GM06990 (cell line): ENCODE results near the gene SCN3A.

ENCODE experiments used
- DNase-seq: peaks from one replicate; pipeline ENCODE4 v3.0.0-alpha.2; 2011; ENCODE audit not compliant: insufficient read length; ENCODE audit errors: extremely low read depth
- H3K27me3 ChIP-seq: replicated peaks from 2 replicates; pipeline ENCODE4 v1.6.0; 2011; ENCODE audit warnings: low read length; ENCODE audit not compliant: control insufficient read depth, insufficient read depth
- H3K36me3 ChIP-seq: 2 replicates; pipeline ENCODE4 v1.5.1; 2011; ENCODE audit warnings: low read length; ENCODE audit not compliant: control insufficient read depth, insufficient read depth
- H3K4me3 ChIP-seq: replicated peaks from 2 replicates; pipeline ENCODE4 v1.5.1; 2011; ENCODE audit warnings: low read depth, mild to moderate bottlenecking, control low read depth, low read length
- TF ChIP-seq, protein P1 (sequence below): IDR thresholded peaks from 2 replicates; pipeline ENCODE4 v1.5.1; 2011; ENCODE audit warnings: low read length, control low read depth, mild to moderate bottlenecking, inconsistent platforms; ENCODE audit not compliant: insufficient read depth, poor library complexity, severe bottlenecking

The SCN3A gene

DNA sequence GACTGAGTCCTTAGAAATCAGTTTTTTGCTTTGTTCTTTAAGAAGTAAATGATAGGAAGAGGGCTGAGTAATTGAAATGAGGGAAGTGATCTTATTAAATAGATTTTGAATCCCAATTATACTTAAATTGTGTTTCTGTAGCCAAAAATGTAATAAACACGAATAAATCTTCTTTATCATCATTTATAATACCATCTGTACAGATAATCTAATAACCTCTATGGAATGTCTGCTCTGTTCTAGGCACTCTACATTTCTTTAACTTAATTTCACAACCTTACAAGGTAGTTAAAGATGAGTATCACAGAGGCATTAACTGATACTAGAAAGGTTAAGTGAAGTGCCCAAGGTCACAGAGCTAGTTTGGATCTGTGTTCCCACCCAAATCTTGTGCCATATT is 21.1 kb upstream of the SCN3A start:
- no peak overlapping the region for H3K4me3 ChIP-seq
- TF ChIP-seq, protein P1, sequence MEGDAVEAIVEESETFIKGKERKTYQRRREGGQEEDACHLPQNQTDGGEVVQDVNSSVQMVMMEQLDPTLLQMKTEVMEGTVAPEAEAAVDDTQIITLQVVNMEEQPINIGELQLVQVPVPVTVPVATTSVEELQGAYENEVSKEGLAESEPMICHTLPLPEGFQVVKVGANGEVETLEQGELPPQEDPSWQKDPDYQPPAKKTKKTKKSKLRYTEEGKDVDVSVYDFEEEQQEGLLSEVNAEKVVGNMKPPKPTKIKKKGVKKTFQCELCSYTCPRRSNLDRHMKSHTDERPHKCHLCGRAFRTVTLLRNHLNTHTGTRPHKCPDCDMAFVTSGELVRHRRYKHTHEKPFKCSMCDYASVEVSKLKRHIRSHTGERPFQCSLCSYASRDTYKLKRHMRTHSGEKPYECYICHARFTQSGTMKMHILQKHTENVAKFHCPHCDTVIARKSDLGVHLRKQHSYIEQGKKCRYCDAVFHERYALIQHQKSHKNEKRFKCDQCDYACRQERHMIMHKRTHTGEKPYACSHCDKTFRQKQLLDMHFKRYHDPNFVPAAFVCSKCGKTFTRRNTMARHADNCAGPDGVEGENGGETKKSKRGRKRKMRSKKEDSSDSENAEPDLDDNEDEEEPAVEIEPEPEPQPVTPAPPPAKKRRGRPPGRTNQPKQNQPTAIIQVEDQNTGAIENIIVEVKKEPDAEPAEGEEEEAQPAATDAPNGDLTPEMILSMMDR, result no peak
- no peaks in the 10 kb centered on the region for H3K36me3 ChIP-seq
- no peak for DNase-seq
- H3K27me3 ChIP-seq, result no peaks in the 10 kb centered on the region

DNA sequence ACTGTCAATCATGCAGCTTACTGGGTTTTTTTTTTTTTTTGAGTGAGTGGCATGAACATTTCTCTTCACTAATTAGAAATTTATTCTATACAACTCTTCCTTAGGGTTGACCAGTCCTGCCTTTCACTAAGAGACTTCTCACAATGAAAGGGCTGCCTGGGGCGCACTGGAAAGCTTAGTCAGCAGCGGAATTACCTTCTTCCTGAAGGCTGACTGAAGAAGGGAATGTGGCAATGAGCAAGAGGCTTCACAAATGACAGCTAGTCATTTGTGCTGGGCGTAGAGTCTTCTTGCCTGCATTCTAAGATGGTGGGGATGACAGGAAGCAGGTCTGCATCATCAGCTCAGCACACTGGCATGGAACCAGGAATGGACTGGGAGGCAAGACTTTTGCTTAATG is 15.6 kb upstream of the SCN3A start:
- DNase-seq, result no peak
- no peaks in the 10 kb centered on the region for H3K27me3 ChIP-seq
- TF ChIP-seq, protein P1, result no peak
- H3K36me3 ChIP-seq, result no peaks in the 10 kb centered on the region
- H3K4me3 ChIP-seq, result no peak overlapping the region

DNA sequence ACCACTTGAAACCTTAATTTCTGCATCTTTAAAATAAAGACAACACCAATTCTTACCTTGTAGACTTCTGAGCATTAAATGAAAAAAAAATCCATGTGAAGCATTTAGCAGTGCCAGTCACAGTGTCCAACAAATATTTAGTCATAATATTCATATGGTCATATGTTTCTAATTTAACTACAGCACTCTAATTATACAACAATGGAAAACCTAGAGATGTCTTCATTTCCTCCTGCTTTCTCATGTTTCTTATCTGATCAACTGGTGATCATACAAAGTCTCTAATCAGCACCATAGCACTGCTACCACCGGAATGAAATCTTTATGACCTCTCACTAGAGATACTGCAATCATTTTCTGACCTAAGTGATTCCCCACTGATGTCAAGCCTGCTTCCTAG is 10.2 kb upstream of the SCN3A start:
- no peak for DNase-seq
- no peaks in the 10 kb centered on the region for H3K27me3 ChIP-seq
- TF ChIP-seq, protein P1, result no peak
- H3K4me3 ChIP-seq, result no peak overlapping the region
- no peaks in the 10 kb centered on the region for H3K36me3 ChIP-seq

DNA sequence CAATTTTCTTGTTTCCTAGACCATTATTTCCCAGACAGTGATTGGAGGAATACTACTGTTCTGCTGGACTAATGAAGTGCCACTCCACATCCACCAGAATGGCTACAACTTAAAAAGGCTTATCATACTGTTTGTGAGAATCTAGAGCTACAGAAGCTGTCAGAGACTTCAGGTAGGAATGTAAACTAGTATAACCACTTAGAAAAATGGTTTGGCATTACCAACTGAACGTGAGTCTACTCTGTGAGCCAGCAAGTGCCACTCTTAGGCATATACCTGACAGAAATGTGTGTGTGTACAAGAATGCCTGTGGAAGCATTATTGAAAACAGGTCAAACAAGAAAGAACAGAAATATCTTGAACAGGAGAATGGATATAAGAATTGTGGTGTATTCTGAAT is 4.2 kb upstream of the SCN3A start:
- no peaks in the 10 kb centered on the region for H3K27me3 ChIP-seq
- no peak for DNase-seq
- no peak overlapping the region for H3K4me3 ChIP-seq
- no peaks in the 10 kb centered on the region for H3K36me3 ChIP-seq
- TF ChIP-seq, protein P1, result no peak

DNA sequence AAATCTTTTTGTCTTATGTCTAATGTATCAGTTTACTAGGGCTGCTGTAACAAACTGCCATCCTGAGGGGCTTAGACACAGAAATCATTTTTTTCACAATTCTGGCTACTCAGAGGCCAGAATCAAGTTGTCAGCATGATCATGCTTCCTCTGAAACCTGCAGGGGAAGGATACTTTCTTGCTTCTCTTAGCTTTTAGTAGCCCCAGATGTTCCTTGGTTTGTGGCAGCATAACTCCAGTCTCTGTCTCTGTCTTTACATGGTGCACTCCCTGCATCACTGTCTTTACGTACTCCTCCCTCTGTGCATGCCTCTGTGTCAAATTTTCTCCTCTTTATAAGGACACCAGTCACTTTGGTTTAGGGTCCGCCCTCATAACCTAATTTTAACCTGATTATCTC is 2.0 kb upstream of the SCN3A start:
- Histone ChIP-seq H3K4me3 (no peak overlapping the region), H3K27me3 (no peaks in the 10 kb centered on the region), H3K36me3 (no peaks in the 10 kb centered on the region)
- DNase-seq, result no peak
- TF ChIP-seq, protein P1, result no peak

DNA sequence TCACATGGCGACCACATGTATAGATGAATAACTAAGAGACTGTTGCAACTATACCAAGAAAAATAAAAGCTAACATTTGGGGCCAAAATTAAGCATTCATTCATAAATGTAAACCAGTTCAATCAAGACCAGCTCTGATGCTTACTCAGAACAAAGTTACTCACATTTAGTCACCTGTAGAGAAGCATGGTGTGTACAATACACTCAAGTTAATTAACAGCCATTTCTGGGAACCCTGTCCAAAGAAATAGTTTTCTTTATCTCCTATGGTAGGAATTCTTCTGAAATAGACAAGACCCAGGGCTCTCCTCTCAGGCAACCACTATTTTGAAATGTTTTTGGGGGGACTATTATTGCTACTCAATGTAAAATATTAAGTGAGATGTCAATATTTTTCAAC is 1.6 kb downstream of the SCN3A start:
- Histone ChIP-seq H3K27me3 (no peaks in the 10 kb centered on the region), H3K4me3 (no peak overlapping the region), H3K36me3 (no peaks in the 10 kb centered on the region)
- DNase-seq, result no peak
- TF ChIP-seq, protein P1, result no peak
